COLO668 (cell line): ENCODE measurements around the gene PPP4R4.

Source experiments
- DNase-seq: peaks from one replicate; lab custom pipeline; 2025; ENCODE audit not compliant: unreplicated experiment; lab: John Stamatoyannopoulos, UW

PPP4R4 gene

DNA sequence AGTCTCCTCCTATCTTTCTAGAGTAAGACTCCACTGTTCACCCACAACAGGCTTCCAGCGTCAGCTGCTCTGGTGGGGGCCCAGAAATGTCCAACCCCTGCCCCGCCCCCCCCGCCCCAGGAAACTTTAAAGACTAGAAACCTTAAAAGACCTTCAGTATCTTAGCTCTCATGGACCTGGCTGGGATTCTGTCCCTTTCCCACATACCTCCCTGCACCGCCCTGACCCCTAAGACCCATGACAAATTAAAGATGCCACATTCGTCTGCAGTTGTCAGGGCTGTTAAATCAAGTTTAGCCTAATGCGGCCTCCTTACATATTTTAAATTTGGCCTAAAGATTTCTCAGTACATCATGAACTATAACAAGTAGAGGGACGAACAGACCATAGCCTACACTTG lies 129.0 kb downstream of the PPP4R4 start:
- DNase-seq, result no peak

DNA sequence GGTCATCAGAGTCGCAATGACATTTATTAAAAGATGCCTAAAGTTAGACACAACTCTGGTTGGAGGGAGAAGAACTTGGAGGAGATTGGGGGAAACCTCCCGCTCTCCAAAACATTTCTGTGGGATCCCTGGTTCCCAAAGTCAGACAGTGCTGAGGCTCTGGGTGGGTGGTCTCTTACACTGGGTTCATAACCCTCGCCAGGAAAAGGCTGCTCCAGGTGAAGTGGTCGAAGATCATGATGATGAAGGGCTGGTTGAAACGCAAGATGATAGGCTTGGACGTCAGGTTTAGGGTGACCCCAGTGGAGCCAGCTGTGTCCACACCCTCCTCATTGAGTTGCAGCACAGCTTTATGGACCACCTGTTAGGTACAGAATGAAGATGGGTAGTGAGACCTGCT lies 130.1 kb downstream of the PPP4R4 start:
- DNase-seq, result no peak

DNA sequence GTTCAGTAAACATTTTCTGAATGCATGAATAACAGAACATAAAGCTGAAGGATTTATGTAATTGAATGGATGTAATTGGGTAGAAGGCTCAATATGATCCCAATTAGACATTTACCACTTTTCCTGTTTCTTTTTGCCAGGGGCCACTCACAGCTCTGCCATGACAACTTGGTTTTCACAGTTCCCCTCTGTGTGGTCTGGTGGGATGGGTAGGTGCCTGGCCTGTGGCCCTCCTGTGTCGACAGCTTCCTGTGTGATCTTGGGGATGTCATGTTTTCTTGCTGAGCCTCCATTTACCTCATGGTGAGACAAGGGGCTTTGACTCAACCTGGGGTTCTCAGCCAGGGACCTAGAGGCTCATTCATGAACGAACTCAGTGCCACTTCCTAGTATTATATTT lies 131.5 kb downstream of the PPP4R4 start:
- DNase-seq, result no peak

DNA sequence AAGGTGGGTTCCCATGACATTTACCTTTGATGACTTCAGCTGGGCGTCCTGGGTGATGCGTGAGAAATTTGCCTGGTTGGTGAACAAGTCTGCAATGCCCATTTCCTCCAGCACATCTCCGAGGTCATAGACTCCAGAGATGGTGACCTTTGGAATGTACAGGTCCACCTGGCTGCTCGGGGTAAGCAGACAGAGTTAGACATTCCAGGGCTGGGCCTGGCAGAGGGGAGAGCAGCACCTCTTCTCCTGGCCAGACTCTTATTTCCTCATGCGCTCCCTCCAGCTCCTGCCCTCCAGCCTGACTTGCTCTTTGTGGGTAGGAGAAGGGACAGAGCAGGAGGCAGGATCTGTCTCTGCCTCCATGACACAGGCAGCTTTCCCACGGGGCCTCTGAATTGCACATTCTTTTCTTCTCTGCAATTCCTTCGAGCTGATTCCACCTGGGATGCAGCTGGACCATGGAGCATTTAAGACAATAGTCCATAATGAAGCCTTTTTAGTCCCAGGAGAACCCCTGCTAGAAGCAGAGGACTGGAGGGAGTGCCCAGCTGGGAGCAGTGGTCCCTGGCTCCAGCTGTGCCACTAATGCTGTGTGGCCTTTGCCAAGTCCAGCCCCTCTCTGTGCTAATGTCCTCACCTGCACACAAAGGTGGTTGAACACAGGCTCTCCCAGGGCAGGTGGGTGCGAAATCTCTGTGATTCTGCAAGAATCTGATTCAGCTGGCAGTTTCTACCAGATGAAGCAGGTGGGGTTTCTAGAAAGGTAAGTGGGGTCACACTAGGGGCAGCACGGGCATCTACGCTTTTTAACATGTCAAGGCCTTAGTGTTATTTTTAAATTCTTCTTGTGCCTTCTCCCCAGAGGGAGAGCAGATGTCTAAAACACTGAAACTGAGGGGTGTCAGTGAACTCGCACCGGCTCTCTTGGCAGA lies 132.2 kb downstream of the PPP4R4 start:
- no peak for DNase-seq

DNA sequence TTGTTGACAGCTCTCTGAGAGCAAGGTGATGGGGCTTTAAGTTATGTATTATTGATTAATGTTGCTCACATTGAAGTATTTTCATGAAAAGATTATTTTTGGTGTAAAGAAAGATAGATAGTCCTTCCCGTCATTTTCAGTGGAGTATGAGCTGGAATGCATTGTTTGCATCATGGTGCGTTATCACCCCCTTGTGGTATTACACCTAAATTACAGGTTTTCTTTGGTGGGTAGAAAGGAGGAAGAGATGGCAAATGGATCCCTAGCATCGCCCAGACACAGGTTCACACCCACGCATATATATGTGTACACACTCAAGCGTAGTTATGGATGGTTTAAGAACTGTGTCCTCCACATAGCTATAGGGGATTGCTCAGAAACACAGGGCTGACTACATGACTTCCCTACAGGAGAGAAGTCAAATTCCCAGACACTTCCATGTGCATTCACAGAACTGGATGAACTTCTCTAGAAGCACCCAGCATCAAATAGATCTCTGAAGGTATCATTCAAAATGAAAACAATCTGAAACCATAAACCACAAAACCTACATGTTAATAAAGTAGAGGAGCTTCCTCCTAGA lies 133.4 kb downstream of the PPP4R4 start:
- DNase-seq, result no peak

DNA sequence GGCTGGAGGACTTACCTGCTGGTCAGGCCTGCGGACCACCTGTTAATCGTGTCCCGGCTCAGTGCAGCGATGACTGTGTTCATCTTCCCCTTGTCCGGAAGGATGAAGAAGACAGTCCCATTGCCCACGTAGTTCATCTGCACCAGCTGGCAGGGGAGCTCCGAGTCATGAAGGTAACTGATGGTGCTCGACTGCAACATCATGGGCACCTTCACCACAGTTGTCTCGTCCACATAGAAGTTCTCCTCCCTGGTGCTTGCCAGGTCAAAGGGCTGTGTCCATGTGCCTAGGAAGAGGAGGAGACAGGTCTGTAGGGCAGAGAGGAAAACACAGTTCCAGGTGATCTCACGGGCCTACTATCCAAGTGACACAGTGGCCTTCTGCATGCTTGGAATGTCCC lies 135.6 kb downstream of the PPP4R4 start:
- DNase-seq, result no peak

DNA sequence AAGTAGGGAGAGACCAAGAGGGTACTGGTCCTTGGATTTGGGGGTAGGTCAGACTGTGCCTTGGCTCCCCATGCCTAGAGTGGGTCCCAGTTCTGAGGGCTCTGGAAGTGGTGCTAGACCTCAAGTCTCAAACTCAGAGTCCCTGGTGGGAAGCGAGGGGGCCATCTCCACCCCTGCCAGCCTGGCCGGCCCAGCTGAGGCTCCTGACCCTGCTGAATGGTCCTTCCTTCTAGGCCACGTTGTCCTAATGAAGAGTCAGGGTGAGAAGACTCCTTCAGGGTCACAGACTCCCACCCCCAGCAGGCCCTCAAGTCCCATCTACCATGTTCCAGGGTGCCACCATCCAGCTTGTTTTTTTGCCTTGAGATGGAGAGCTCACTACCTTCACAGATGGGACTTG lies 136.1 kb downstream of the PPP4R4 start:
- no peak for DNase-seq

DNA sequence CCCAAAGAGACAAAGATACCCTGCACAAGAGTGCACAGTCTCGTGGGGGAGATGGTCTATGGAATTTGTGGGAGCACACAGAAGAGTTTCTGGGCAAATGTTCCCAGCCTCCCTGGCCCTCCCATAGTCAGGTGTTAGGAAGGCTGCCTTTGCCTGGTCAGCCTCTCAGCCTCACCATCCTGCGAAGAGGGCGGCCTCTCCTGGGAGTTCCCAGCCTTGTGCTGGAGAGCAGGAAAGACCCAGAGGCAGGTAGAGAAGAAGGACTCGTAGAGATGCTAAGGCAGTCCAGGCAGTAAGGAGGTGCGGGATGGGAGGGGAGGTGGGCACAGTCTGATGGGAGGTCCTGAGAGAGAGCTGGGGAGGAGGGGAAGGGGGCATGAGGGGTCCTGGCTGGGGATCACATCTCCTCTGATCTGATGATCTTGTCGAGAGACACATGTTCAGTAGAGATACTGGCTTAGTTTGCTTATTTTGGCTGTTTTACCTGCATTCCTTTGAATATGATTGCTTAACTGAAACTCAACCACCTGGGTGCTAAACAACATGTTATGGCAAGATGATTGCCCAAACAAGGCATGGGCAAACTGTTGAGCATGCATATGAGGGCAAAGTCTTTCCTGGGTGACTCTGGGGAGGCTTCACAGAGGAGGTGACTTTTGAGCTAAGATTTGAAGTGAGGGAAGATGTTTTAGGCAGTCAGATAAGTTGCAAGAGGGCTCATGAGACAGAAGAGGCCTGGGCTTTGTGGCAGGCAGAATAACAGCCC lies 138.5 kb downstream of the PPP4R4 start:
- no peak for DNase-seq

DNA sequence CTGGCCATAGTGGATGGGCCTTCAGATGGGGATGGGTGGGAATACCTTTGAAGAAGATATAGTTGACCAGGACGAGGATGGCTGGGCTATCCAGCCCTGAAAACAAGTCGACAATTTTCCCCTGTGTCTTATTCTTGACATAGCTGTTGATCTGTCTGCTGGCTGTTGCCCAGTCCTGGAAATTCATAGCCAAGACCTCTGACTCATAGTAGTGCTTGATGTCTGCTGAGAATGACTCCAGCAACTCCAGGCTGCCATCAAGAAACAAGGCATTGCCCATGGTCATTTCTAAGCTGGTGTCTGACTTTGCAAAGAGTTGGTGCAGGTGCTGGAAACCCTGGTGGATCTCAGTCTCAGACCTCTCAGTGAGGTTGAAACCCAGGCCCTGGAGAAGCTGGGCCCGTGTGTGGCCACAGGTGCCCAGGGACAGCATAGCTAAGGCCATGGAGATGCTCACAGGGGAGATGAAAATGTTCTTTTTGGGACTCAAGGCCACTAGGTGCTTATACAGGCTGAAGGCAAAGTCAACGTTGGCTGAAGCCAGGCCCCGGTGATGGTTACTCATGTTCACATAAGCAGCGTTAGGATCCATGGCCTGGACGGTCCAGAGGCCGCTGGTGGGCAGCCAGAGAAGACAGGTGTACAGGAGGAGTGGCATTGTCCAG lies 140.0 kb downstream of the PPP4R4 start:
- DNase-seq, result no peak

DNA sequence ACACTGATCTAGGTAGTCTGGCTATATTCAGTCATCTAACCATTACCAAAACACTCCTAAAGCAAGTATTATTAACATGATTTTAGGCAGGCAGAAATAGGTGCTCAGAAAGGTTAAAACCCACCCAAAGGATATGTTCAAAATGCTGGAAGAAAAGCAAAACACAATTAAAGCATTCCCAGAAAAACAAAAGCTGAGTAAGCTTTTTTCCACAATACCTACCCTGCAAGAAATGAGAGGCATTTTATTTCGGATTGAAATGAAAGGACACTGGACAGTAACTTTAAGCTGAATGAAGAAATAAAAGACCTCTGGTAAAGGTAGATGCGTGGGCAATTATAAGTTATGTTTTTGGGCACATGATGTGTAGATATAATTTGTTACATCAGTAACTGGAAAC lies 140.8 kb downstream of the PPP4R4 start:
- no peak for DNase-seq

DNA sequence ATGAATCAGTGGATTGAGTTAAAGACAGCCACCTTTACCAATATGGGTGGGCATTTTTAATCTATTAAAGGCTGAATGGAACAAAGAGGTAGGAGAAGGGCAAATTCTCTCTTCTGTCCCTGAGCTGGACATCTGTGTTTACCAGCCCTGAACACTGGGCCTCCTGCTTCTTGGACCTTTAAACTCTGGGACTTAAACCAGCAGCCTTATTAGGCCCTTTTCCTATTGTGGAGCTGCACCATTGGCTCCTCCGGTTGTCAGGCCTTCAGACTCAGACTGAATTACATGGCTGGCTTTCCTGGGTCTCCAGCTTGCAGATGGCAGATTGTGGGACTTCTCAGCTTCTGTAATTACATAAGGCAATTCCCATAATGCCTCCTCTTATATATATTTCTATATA lies 142.6 kb downstream of the PPP4R4 start:
- DNase-seq, result no peak

DNA sequence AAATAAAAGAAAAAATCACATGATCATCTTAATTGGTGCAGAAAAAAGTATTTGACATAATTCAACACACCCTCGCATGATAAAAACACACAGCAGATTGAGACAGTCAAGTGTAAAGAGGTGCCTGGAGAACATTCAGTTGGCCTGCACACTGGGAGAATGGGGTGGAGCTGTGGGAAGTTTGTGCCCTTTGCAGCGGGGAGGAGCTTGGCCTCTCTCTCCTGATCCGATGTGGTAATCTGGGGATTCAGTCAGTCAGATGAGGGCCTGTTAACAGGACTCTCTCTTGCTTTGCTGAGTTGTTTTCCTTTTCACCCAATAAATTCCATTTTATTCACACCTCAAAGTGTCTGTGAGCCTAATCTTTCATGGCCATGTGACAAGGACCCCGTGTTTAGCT lies 143.1 kb downstream of the PPP4R4 start:
- DNase-seq, result no peak

DNA sequence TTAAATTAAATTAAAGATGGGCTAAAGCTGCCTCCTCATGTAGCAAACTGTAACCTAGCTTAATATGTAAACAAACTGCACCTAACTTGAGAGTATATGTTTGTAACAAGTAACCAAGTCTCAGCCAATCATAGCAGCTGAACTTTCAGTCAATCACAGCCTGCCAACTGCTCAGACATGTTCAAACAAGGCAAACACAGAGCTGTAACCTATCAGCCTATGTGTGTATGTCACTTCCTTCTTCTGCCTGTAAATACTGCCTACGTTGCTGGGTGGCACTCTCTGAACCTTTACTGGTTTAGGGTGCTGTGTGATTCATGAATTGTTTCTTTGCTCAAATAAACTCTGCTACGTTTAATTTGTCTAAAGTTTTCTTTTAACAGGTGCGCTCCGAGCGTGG lies 146.1 kb downstream of the PPP4R4 start:
- no peak for DNase-seq

DNA sequence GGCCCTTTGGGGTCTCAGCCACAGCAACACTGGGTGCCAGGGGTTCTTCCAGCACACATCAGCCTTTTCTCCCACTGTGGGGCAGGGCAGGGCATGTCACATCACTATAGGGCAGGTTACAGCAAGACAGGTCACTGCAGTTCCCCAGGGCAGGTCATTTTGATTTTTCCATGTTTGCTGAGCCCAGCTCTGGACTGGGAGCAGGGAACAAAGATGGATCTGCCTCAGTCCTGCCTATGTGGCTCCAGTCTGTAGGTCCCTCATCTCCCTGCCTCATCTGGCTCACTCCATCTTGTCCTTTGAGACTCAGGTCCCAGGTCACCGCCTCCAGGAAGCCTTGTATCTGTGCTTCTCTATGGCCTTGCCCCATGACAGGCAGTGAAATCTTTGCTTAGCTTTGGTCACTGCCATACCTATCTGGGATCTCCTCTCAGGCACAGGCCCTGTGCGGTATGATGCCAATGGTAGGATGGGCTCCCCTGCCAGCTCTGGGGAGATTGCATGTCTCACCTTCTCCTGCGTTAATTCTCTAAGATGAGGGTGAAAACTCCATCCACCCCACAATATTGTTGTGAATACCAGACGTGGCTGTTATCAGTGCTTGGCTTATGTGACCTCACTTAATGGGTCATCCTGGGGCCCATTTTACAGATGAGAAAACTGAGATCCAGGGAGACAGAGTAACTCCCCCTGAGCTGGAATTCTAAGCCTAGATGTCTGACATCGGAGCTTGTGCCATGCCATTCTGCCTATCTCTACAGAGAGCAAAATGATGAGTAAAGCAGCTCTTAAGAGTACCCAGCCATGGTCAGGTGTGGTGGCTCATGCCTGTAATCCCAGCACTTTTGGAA lies 147.5 kb downstream of the PPP4R4 start:
- DNase-seq, result no peak

DNA sequence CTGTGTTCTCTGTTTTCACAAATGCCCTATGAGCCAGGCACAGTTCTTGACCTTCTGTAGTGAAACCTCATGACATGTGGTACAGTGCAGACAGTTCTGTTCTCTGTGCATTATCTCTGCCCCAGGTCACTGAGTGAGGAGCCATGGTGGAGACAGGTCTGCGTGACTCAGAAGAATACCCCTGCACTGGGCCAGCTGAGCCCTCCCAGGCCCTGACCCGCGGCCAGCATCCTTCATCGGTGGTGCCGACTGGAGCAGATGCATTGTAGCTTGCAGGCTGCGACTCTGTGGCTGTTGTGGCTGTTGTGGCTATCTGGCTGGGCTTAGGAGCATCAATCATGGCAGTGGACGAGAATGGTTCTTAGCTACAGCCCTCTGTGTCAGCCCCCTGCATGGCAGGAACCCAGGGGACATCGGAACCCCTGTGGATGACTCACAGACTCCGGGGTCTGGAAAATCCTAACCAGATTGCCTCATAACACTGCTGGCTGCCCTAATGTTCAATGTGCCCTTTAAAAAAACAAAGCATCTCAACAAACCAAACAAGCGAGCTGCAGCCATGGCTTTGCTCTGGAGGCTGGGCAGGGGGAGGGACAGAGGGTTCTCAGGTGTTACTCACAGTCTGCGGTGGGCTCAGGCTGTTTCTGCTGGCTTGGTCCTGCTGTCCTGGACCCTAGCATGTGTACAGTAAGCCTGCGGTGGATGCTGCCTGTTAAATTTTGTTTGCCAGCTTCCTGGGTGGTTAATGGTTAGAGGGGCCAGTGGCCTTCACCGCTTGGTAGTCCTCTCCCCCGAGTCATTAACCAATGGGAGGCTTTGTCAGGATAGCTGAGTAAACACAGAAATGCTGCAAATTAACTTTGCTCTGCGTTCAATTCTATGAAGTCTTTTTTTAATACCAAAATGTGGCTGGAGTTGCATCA lies 148.8 kb downstream of the PPP4R4 start, which contains the start of gene SERPINA6:
Gene SERPINA6, minus strand, starts transcription at position 689 of the 923 bp plus-strand sequence. CDS start 8,688 bp downstream, outside the sequence.
- no peak for DNase-seq

DNA sequence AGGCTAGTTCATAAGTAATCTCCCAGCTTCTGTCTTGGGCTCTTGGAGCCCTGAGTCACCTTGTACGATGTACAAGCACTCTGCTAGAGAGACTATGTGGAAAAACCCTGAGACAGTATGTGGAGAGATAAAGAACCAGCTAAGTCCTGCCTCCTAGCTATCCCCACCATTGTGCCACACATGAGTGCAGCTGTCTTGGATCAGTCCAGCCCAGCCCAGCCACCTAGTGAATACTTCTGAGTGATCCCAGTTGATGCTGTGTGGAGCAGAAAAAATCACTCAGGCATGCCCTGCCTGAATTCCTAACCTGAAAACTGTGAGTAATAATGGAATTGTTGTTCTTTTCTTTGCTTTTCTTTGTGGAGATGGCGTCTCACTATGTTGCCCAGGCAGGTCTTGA lies 154.1 kb downstream of the PPP4R4 start:
- no peak for DNase-seq
